Brain microvascular endothelial cell (primary cell): Measurements from ENCODE around the gene SMOC2.

ENCODE experiments used
- DNase-seq: peaks from one replicate; pipeline ENCODE4 v3.0.0-alpha.2; 2020
- H3K27ac ChIP-seq: fragments of 250-450 bp; sonication (Bioruptor Pico); 2 replicates; pipeline ENCODE4 v1.5.1; 2020; ENCODE audit warnings: mild to moderate bottlenecking, moderate library complexity
- H3K27me3 ChIP-seq: fragments of 250-450 bp; sonication (Bioruptor Pico); replicated peaks from 2 replicates; pipeline ENCODE4 v1.5.1; 2020; ENCODE audit warnings: mild to moderate bottlenecking
- H3K36me3 ChIP-seq: fragments of 250-450 bp; sonication (Bioruptor Pico); replicated peaks from 2 replicates; pipeline ENCODE4 v1.5.1; 2020; ENCODE audit warnings: mild to moderate bottlenecking
- H3K4me3 ChIP-seq: 2 replicates; pipeline ENCODE4 v1.5.1; 2011; ENCODE audit warnings: low read depth, mild to moderate bottlenecking, control low read depth, low read length, moderate library complexity
- CTCF ChIP-seq: IDR thresholded peaks from 2 replicates; pipeline ENCODE4 v1.5.1; 2011; ENCODE audit warnings: low read depth, mild to moderate bottlenecking, moderate library complexity, low read length, control low read depth, inconsistent platforms; ENCODE audit errors: missing control alignments
- in situ Hi-C: cut with HindIII; loops from 2 replicates; pipeline ENCODE4 v1.10.0; 2017; ENCODE audit warnings: low sequenced_read_pairs, low pct_ligation_motif_present

Gene SMOC2

GRCh38 chr6:168495636-168496035, 54.7 kb downstream of the SMOC2 start:
- H3K36me3 ChIP-seq = no peaks in the 10 kb centered on the region
- in situ Hi-C loops = no loop called here
- no peak overlapping the region for H3K27ac ChIP-seq
- no peak overlapping the region for H3K4me3 ChIP-seq
- TF ChIP-seq CTCF = no peak
- no peaks in the 10 kb centered on the region for H3K27me3 ChIP-seq
- no peak for DNase-seq

- no peak for TF ChIP-seq CTCF
- Histone ChIP-seq H3K27me3 (no peaks in the 10 kb centered on the region), H3K27ac (no peak overlapping the region)
These were observed 55.4 kb downstream of the SMOC2 start for GRCh38 chr6:168496139-168496996.

GRCh38 chr6:168496997-168497331, 56.0 kb downstream of the SMOC2 start:
- in situ Hi-C loops = no loop called here
- no peak for TF ChIP-seq CTCF
- H3K36me3 ChIP-seq = no peaks in the 10 kb centered on the region
- H3K27ac ChIP-seq = no peak overlapping the region
- no peak overlapping the region for H3K4me3 ChIP-seq
- H3K27me3 ChIP-seq = no peaks in the 10 kb centered on the region
- no peak for DNase-seq

More at GRCh38 chr6:168496139-168496996, 55.4 kb downstream of the SMOC2 start:
- H3K4me3 ChIP-seq = no peak overlapping the region
- DNase-seq = no peak
- in situ Hi-C loops = no loop called here
- H3K36me3 ChIP-seq = no peaks in the 10 kb centered on the region

- no peak for DNase-seq
- H3K27me3 ChIP-seq = no peaks in the 10 kb centered on the region
- TF ChIP-seq CTCF = no peak
- in situ Hi-C loops = no loop called here
- no peaks in the 10 kb centered on the region for H3K36me3 ChIP-seq
- no peak overlapping the region for H3K4me3 ChIP-seq
- H3K27ac ChIP-seq = no peak overlapping the region
These were observed 56.4 kb downstream of the SMOC2 start for GRCh38 chr6:168497381-168497780.

DNA sequence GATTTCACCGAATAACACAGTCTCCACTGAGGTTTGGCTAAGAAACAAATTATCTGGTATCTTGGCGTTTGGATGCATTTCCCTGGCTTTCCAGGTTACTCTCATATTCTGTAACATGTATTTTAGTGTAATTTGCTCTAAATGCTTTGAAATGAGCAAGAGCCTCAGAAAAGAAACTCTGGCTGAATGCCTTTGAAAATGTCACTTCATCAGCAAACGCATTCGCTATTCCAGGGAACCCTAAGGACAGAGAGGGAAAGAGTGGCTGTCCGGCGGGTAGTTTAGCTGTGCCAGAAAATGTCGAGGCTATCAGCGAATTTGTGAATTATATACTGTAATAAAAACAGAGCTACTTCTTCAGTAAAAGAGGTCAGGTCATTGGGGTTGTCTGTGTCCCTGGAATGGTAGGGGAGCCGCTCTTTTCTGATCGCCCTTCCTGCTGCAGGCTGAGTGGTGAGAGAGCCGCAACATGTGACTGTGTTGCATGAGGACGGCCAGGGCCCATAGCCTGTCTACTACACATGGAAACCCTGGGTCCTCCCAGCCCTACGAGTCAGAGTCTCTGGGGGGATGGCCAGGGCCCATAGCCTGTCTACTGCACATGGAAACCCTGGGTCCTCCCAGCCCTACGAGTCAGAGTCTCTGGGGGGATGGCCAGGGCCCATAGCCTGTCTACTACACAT, 57.3 kb downstream of the SMOC2 start:
- H3K4me3 ChIP-seq = no peak overlapping the region
- no peak for TF ChIP-seq CTCF
- H3K27me3 ChIP-seq = no peaks in the 10 kb centered on the region
- in situ Hi-C loops = no loop called here
- no peak for DNase-seq
- no peaks in the 10 kb centered on the region for H3K36me3 ChIP-seq
- no peak overlapping the region for H3K27ac ChIP-seq
